HCT116 (cell line): ENCODE data around the gene CR2. TPM values are rescaled to one million over a fixed set of nuclear protein-coding genes. Genes with fewer than 3 reads are reported as not detected.

Experiments used
- ATAC-seq: fragments of 200-7000 bp; cut with Tn5 transposase; 2 replicates; pipeline ENCODE4 v1.9.1; 2020; ENCODE audit warnings: mild to moderate bottlenecking, moderate library complexity
- BruUV-seq: library from RNA; stranded (reverse); fragments of 400-500 nt; replicated peaks from 2 replicates; lab custom pipeline; 2021; lab: Mats Ljungman, UMichigan
- CTCF ChIA-PET: fragments of 300-600 bp; sonication (Branson Sonifier 250); formaldehyde crosslinking; loops from one replicate; lab custom pipeline; 2021; ENCODE audit warnings: antibody characterized with exemption; lab: Charles Lee
- POLR2A ChIA-PET: fragments of 300-600, 350-600 bp; sonication (Branson Sonifier 250); formaldehyde crosslinking; loops from one replicate; lab custom pipeline; 2021; ENCODE audit warnings: antibody characterized with exemption; lab: Charles Lee
- RAD21 ChIA-PET, 2 experiments: fragments of 300-600 bp; sonication (Branson Sonifier 250); formaldehyde crosslinking; loops; one replicate each; lab custom pipeline; 2023; ENCODE audit warnings: low total read pairs in 2 of 2; ENCODE audit not compliant: uncharacterized antibody in 2 of 2, unreplicated experiment in 2 of 2, low non-redundant PET in 1 of 2; lab: Charles Lee
- DNase-seq: peaks from one replicate; pipeline ENCODE4 v3.0.0-alpha.2; 2010; ENCODE audit warnings: low read depth, low spot score
- H2AFZ ChIP-seq: fragments of 200-600 bp; shearing (Covaris generic), sonication (generic); 2 replicates; pipeline ENCODE4 v1.6.1; 2017; ENCODE audit warnings: low read depth, mixed run types, mixed read lengths, antibody characterized with exemption, low read length; ENCODE audit not compliant: poor library complexity, severe bottlenecking
- H3K27ac ChIP-seq: 2 replicates; pipeline ENCODE4 v1.5.1; 2012; ENCODE audit warnings: low read depth, low read length
- H3K27me3 ChIP-seq: fragments of 200-600 bp; sonication (generic); 2 replicates; pipeline ENCODE4 v1.6.1; 2016; ENCODE audit warnings: mixed run types, low read length, mixed read lengths; ENCODE audit not compliant: insufficient read depth
- H3K36me3 ChIP-seq, 2 experiments: fragments of 200-500 bp in 1 of 2; fragments of 200-600 bp in 1 of 2; sonication (Bioruptor generic) in 1 of 2; sonication (generic) in 1 of 2; 2 replicates each; pipeline versions ENCODE4 v1.5.1 to v1.6.1; 2014 to 2016; ENCODE audit warnings: low read length in 2 of 2, inconsistent platforms in 1 of 2, mixed read lengths in 1 of 2, mixed run types in 1 of 2; ENCODE audit not compliant: insufficient read depth in 2 of 2, control insufficient read depth in 1 of 2
- H3K4me1 ChIP-seq, 2 experiments: fragments of 200-600 bp in 1 of 2; sonication (generic) in 1 of 2; 2 replicates each; pipeline versions ENCODE4 v1.5.1 to v1.6.1; 2012 to 2017; ENCODE audit warnings: low read length in 2 of 2, inconsistent platforms in 1 of 2, mild to moderate bottlenecking in 1 of 2, mixed read lengths in 1 of 2, mixed run types in 1 of 2, moderate library complexity in 1 of 2; ENCODE audit not compliant: insufficient read depth in 2 of 2, control insufficient read depth in 1 of 2
- H3K4me2 ChIP-seq: fragments of 200-600 bp; sonication (generic); 2 replicates; pipeline ENCODE4 v1.6.1; 2017; ENCODE audit warnings: mixed run types, low read length, mixed read lengths
- H3K4me3 ChIP-seq, 2 experiments: fragments of 200-600 bp in 1 of 2; sonication (generic) in 1 of 2; replicated peaks in 1 of 2; 2 replicates each; pipeline ENCODE4 v1.5.1; 2011 to 2016; ENCODE audit warnings: low read length in 2 of 2, control low read depth in 1 of 2, low read depth in 1 of 2, mild to moderate bottlenecking in 1 of 2, mixed read lengths in 1 of 2, mixed run types in 1 of 2
- H3K79me2 ChIP-seq: fragments of 200-600 bp; sonication (generic); 2 replicates; pipeline ENCODE4 v1.6.1; 2017; ENCODE audit warnings: mild to moderate bottlenecking, mixed run types, low read length, moderate library complexity, mixed read lengths; ENCODE audit not compliant: insufficient read depth
- H3K9ac ChIP-seq: fragments of 200-600 bp; sonication (generic); 2 replicates; pipeline ENCODE4 v1.6.1; 2016; ENCODE audit warnings: low read length, mixed read lengths
- H3K9me2 ChIP-seq: fragments of 200-600 bp; sonication (generic), shearing (Covaris generic); 2 replicates; pipeline ENCODE4 v1.6.1; 2017; ENCODE audit warnings: mixed run types, mild to moderate bottlenecking, moderate library complexity; ENCODE audit not compliant: insufficient read depth
- H3K9me3 ChIP-seq, 2 experiments: fragments of 200-500 bp in 1 of 2; fragments of 200-600 bp in 1 of 2; sonication (Bioruptor generic) in 1 of 2; sonication (generic) in 1 of 2; 2 replicates each; pipeline ENCODE4 v1.6.1; 2014 to 2017; ENCODE audit warnings: low read length in 2 of 2, mixed read lengths in 2 of 2, inconsistent platforms in 1 of 2, low read depth in 1 of 2, mild to moderate bottlenecking in 1 of 2, mixed run types in 1 of 2, moderate library complexity in 1 of 2; ENCODE audit not compliant: control insufficient read depth in 1 of 2, insufficient read depth in 1 of 2
- H4K20me1 ChIP-seq: fragments of 200-600 bp; sonication (generic), shearing (Covaris generic); 2 replicates; pipeline ENCODE4 v1.6.1; 2017; ENCODE audit warnings: mixed run types, mild to moderate bottlenecking, moderate library complexity; ENCODE audit not compliant: insufficient read depth
- CBX3 ChIP-seq: IDR thresholded peaks from 2 replicates; pipeline ENCODE4 v1.6.1; 2012; ENCODE audit warnings: low read depth
- CEBPB ChIP-seq: IDR thresholded peaks from 2 replicates; pipeline ENCODE4 v1.6.1; 2012; ENCODE audit warnings: low read depth
- CTCF ChIP-seq, 3 experiments: fragments of 200-600 bp in 1 of 3; sonication (generic) in 1 of 3; IDR thresholded peaks in 2 of 3; conservative IDR thresholded peaks in 1 of 3; 2 replicates each; pipeline ENCODE4 v1.5.1; 2012 to 2017; ENCODE audit warnings: low read depth in 2 of 3, low read length in 2 of 3, antibody characterized with exemption in 1 of 3, borderline replicate concordance in 1 of 3, control low read depth in 1 of 3, mild to moderate bottlenecking in 1 of 3, mixed read lengths in 1 of 3, mixed run types in 1 of 3, moderate library complexity in 1 of 3; ENCODE audit not compliant: insufficient read depth in 1 of 3
- ELF1 ChIP-seq: IDR thresholded peaks from 2 replicates; pipeline ENCODE4 v1.6.1; 2012; ENCODE audit warnings: low read depth, borderline replicate concordance
- EZH2 ChIP-seq: fragments of 200-600 bp; sonication (generic); IDR thresholded peaks from 2 replicates; pipeline ENCODE4 v1.6.1; 2017; ENCODE audit warnings: antibody characterized with exemption, mixed run types
- EZH2phosphoT487 ChIP-seq: fragments of 200-600 bp; IDR thresholded peaks from 2 replicates; pipeline ENCODE4 v1.6.1; 2018; ENCODE audit warnings: antibody characterized with exemption, borderline replicate concordance
- FOSL1 ChIP-seq: IDR thresholded peaks from 2 replicates; pipeline ENCODE4 v1.6.1; 2012; ENCODE audit warnings: low read depth
- JUND ChIP-seq: IDR thresholded peaks from 2 replicates; pipeline ENCODE4 v1.6.1; 2012
- POLR2A ChIP-seq: IDR thresholded peaks from 2 replicates; pipeline ENCODE4 v1.7.0; 2011; ENCODE audit warnings: borderline replicate concordance; ENCODE audit not compliant: insufficient read depth, insufficient read length; ENCODE audit errors: extremely low read depth
- POLR2AphosphoS5 ChIP-seq: IDR thresholded peaks from 2 replicates; pipeline ENCODE4 v1.6.1; 2011; ENCODE audit warnings: mild to moderate bottlenecking, low read depth, low read length, moderate library complexity
- RAD21 ChIP-seq: IDR thresholded peaks from 2 replicates; pipeline ENCODE4 v1.6.1; 2012; ENCODE audit warnings: low read depth, mild to moderate bottlenecking
- SP1 ChIP-seq: IDR thresholded peaks from 2 replicates; pipeline ENCODE4 v1.6.1; 2012; ENCODE audit warnings: low read depth
- SRF ChIP-seq: IDR thresholded peaks from 2 replicates; pipeline ENCODE4 v1.6.1; 2012; ENCODE audit warnings: low read depth
- TCF7L2 ChIP-seq: IDR thresholded peaks from 2 replicates; pipeline ENCODE4 v1.7.0; 2011; ENCODE audit warnings: borderline replicate concordance, inconsistent platforms; ENCODE audit not compliant: insufficient read depth, insufficient read length; ENCODE audit errors: extremely low read depth
- YY1 ChIP-seq: IDR thresholded peaks from 2 replicates; pipeline ENCODE4 v1.6.1; 2011; ENCODE audit warnings: low read length, low read depth, moderate library complexity, mild to moderate bottlenecking; ENCODE audit not compliant: insufficient replicate concordance; ENCODE audit errors: extremely low read depth
- ZFX ChIP-seq: fragments of 450-650 bp; IDR thresholded peaks from 2 replicates; pipeline ENCODE4 v1.6.1; 2017
- ZNF274 ChIP-seq: fragments of 200-500 bp; sonication (Bioruptor generic); IDR thresholded peaks from 2 replicates; pipeline ENCODE4 v1.6.1; 2014; ENCODE audit warnings: mild to moderate bottlenecking, low read depth, low read length, inconsistent platforms
- intact Hi-C: fragments of 100-400 bp; cut with micrococcal nuclease; formaldehyde crosslinking; loops from 2 replicates; pipeline ENCODE4 v1.10.0; 2022
- total RNA-seq: library from RNA; stranded (reverse); gene quantifications from one replicate; pipeline ENCODE4 v1.2.1, GENCODE V29; 2021; ENCODE audit not compliant: unreplicated experiment
- TF ChIP-seq, protein P1 (sequence below): IDR thresholded peaks from 2 replicates; pipeline ENCODE4 v1.6.1; 2012
- TF ChIP-seq, protein P2 (sequence below): IDR thresholded peaks from 2 replicates; pipeline ENCODE4 v1.6.1; 2012; ENCODE audit warnings: low read depth
- TF ChIP-seq, protein P3 (sequence below): IDR thresholded peaks from 2 replicates; pipeline ENCODE4 v1.6.1; 2011; ENCODE audit warnings: mild to moderate bottlenecking, low read length, moderate library complexity; ENCODE audit not compliant: insufficient replicate concordance; ENCODE audit errors: extremely low read depth

The CR2 gene
- total RNA-seq, 1 experiment from 2014 or later, result 4.0 TPM

GRCh38 chr1:207497941-207498340 lies 43.8 kb downstream of the CR2 start:
- ATAC-seq (no peak), DNase-seq (no peak)
- Histone ChIP-seq H3K9me2 (no peaks in the 10 kb centered on the region), H3K27ac (no peak overlapping the region), H3K27me3 (peaks cover 5% of the 10 kb centered on the region; the same call in 1 of the 2 replicates), H4K20me1 (no peaks in the 10 kb centered on the region), H3K4me2 (no peak overlapping the region), H3K9ac (no peak overlapping the region), H3K79me2 (no peaks in the 10 kb centered on the region), H3K4me1 (no peaks in the 10 kb centered on the region), H3K9me3 (no peaks in the 10 kb centered on the region), H3K36me3 (no peaks in the 10 kb centered on the region), H2AFZ (no peak overlapping the region), H3K4me3 (no peak overlapping the region)
- BruUV-seq, result no TSS peak
- POLR2A ChIA-PET, result no interaction called here
- RAD21 ChIA-PET, result no interaction called here
- CTCF ChIA-PET, result interaction anchor here (2.4 kb wide), 1 partner anchor 68 kb away, joined by 9 read pairs; no protein-coding TSS in a partner anchor
- TF ChIP-seq CTCF (IDR thresholded peaks at IDR 0.05 in 2 of 3, conservative IDR thresholded peaks at IDR 0.05 in 1 of 3; ENCODE audit: borderline replicate concordance in 1 of 3, insufficient read depth in 1 of 3, low read depth in 2 of 3, low read length in 2 of 3) (no peak), POLR2A (no peak), ZNF274 (no peak), JUND (no peak), CEBPB (no peak), RAD21 (no peak), EZH2phosphoT487 (no peak), TCF7L2 (no peak), ZFX (no peak), ELF1 (no peak), CBX3 (no peak), YY1 (no peak), FOSL1 (no peak), EZH2 (no peak), SRF (no peak), SP1 (no peak), POLR2AphosphoS5 (no peak)
- TF ChIP-seq, protein P1, sequence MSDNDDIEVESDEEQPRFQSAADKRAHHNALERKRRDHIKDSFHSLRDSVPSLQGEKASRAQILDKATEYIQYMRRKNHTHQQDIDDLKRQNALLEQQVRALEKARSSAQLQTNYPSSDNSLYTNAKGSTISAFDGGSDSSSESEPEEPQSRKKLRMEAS, result no peak
- TF ChIP-seq, protein P2, sequence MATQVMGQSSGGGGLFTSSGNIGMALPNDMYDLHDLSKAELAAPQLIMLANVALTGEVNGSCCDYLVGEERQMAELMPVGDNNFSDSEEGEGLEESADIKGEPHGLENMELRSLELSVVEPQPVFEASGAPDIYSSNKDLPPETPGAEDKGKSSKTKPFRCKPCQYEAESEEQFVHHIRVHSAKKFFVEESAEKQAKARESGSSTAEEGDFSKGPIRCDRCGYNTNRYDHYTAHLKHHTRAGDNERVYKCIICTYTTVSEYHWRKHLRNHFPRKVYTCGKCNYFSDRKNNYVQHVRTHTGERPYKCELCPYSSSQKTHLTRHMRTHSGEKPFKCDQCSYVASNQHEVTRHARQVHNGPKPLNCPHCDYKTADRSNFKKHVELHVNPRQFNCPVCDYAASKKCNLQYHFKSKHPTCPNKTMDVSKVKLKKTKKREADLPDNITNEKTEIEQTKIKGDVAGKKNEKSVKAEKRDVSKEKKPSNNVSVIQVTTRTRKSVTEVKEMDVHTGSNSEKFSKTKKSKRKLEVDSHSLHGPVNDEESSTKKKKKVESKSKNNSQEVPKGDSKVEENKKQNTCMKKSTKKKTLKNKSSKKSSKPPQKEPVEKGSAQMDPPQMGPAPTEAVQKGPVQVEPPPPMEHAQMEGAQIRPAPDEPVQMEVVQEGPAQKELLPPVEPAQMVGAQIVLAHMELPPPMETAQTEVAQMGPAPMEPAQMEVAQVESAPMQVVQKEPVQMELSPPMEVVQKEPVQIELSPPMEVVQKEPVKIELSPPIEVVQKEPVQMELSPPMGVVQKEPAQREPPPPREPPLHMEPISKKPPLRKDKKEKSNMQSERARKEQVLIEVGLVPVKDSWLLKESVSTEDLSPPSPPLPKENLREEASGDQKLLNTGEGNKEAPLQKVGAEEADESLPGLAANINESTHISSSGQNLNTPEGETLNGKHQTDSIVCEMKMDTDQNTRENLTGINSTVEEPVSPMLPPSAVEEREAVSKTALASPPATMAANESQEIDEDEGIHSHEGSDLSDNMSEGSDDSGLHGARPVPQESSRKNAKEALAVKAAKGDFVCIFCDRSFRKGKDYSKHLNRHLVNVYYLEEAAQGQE, result no peak
- TF ChIP-seq, protein P3, sequence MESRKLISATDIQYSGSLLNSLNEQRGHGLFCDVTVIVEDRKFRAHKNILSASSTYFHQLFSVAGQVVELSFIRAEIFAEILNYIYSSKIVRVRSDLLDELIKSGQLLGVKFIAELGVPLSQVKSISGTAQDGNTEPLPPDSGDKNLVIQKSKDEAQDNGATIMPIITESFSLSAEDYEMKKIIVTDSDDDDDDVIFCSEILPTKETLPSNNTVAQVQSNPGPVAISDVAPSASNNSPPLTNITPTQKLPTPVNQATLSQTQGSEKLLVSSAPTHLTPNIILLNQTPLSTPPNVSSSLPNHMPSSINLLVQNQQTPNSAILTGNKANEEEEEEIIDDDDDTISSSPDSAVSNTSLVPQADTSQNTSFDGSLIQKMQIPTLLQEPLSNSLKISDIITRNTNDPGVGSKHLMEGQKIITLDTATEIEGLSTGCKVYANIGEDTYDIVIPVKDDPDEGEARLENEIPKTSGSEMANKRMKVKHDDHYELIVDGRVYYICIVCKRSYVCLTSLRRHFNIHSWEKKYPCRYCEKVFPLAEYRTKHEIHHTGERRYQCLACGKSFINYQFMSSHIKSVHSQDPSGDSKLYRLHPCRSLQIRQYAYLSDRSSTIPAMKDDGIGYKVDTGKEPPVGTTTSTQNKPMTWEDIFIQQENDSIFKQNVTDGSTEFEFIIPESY, result no peak
- intact Hi-C loops, result loop anchor here (2.0 to 5.0 kb wide), 3 partner anchors 93 to 771 kb away; no protein-coding TSS in a partner anchor
